ENCODE data around the gene GPR37. TPM values are rescaled to one million over a fixed set of nuclear protein-coding genes. Genes with fewer than 3 reads are reported as not detected.

Gene GPR37
- total RNA-seq, 1 donor: under 0.01 TPM

DNA sequence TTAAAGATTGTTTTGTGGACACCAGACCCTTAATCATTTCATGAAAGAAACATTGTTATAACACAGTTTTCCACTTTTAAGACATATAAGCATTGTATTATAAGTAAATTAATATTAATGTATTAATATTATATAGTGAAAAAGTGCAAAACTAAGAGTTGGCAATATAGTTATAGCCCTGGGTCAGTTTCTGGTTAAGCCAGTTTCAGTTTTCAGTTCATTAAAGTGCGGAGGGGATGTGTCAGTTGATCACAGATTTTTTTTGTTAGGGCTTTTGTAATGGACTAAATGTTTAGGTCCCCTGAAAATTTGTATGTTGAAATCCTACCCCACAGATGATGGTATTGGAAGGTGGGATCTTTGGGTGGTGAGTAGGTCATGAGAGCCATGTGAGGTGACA, 45.7 kb upstream of the GPR37 start:
- Histone ChIP-seq H3K9me3 (ENCODE audit: low read depth, low read length) (no peaks in the 10 kb centered on the region), H3K4me3 (ENCODE audit: insufficient read depth, low read length) (no peak overlapping the region), H4K20me1 (ENCODE audit: insufficient read depth, low read length) (no peaks in the 10 kb centered on the region), H3K4me1 (ENCODE audit: insufficient read depth, low read length) (no peaks in the 10 kb centered on the region), H3K79me2 (ENCODE audit: insufficient read depth, low read length) (no peaks in the 10 kb centered on the region), H3K4me2 (ENCODE audit: insufficient read depth, low read length) (no peak overlapping the region), H3K27me3 (ENCODE audit: insufficient read depth, low read length) (peaks cover 3% of the 10 kb centered on the region), H2AFZ (ENCODE audit: low read length) (no peak overlapping the region), H3K27ac (ENCODE audit: low read depth, low read length) (no peak overlapping the region), H3K36me3 (ENCODE audit: insufficient read depth, low read length) (no peaks in the 10 kb centered on the region)
- no peak for DNase-seq (ENCODE audit: insufficient read length, low spot score, missing footprints)
- TF ChIP-seq, protein P1, sequence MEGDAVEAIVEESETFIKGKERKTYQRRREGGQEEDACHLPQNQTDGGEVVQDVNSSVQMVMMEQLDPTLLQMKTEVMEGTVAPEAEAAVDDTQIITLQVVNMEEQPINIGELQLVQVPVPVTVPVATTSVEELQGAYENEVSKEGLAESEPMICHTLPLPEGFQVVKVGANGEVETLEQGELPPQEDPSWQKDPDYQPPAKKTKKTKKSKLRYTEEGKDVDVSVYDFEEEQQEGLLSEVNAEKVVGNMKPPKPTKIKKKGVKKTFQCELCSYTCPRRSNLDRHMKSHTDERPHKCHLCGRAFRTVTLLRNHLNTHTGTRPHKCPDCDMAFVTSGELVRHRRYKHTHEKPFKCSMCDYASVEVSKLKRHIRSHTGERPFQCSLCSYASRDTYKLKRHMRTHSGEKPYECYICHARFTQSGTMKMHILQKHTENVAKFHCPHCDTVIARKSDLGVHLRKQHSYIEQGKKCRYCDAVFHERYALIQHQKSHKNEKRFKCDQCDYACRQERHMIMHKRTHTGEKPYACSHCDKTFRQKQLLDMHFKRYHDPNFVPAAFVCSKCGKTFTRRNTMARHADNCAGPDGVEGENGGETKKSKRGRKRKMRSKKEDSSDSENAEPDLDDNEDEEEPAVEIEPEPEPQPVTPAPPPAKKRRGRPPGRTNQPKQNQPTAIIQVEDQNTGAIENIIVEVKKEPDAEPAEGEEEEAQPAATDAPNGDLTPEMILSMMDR (IDR thresholded peaks at IDR 0.05; ENCODE audit: extremely low read depth, low read depth, low read length): no peak

DNA sequence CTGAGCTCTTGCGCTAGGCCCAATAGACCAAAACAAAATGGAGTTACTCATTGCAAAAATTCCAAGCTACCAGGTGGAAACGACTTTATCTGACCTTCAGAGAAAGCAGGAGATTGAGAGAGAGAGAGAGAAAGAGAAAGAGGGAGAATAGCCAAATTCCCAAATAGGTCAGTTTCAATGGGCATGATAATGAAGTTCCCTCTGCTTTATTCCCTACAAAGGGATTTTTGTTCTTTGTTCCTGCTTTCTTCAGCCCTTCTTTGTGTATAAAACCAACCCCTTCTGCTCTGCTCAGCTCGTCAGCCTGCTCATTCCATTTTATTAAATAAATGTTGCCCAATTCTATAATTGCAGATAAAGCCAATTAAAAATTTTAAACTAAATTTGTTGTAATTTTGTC, 45.0 kb upstream of the GPR37 start:
- Histone ChIP-seq H3K4me2 (ENCODE audit: insufficient read depth, low read length) (no peak overlapping the region), H3K4me3 (ENCODE audit: insufficient read depth, low read length) (no peak overlapping the region), H3K9me3 (ENCODE audit: low read depth, low read length) (no peaks in the 10 kb centered on the region), H3K27ac (ENCODE audit: low read depth, low read length) (no peak overlapping the region), H3K36me3 (ENCODE audit: insufficient read depth, low read length) (no peaks in the 10 kb centered on the region), H2AFZ (ENCODE audit: low read length) (no peak overlapping the region), H3K4me1 (ENCODE audit: insufficient read depth, low read length) (no peaks in the 10 kb centered on the region), H3K79me2 (ENCODE audit: insufficient read depth, low read length) (no peaks in the 10 kb centered on the region), H4K20me1 (ENCODE audit: insufficient read depth, low read length) (no peaks in the 10 kb centered on the region), H3K27me3 (ENCODE audit: insufficient read depth, low read length) (peaks cover 3% of the 10 kb centered on the region)
- TF ChIP-seq, protein P1 (IDR thresholded peaks at IDR 0.05; ENCODE audit: extremely low read depth, low read depth, low read length): no peak
- DNase-seq (ENCODE audit: insufficient read length, low spot score, missing footprints): no peak

- H2AFZ ChIP-seq (ENCODE audit: low read length): no peak overlapping the region
- no peak for DNase-seq (ENCODE audit: insufficient read length, low spot score, missing footprints)
- no peaks in the 10 kb centered on the region for H3K79me2 ChIP-seq (ENCODE audit: insufficient read depth, low read length)
- H3K4me3 ChIP-seq (ENCODE audit: insufficient read depth, low read length): no peak overlapping the region
- no peaks in the 10 kb centered on the region for H3K36me3 ChIP-seq (ENCODE audit: insufficient read depth, low read length)
- no peaks in the 10 kb centered on the region for H3K4me1 ChIP-seq (ENCODE audit: insufficient read depth, low read length)
- H3K9me3 ChIP-seq (ENCODE audit: low read depth, low read length): no peaks in the 10 kb centered on the region
- H3K27ac ChIP-seq (ENCODE audit: low read depth, low read length): no peak overlapping the region
- H4K20me1 ChIP-seq (ENCODE audit: insufficient read depth, low read length): no peaks in the 10 kb centered on the region
- peaks cover 3% of the 10 kb centered on the region for H3K27me3 ChIP-seq (ENCODE audit: insufficient read depth, low read length)
- TF ChIP-seq, protein P1 (IDR thresholded peaks at IDR 0.05; ENCODE audit: extremely low read depth, low read depth, low read length): no peak
- H3K4me2 ChIP-seq (ENCODE audit: insufficient read depth, low read length): no peak overlapping the region
Measured at GRCh38 chr7:124808206-124808605, 42.6 kb upstream of the GPR37 start.

- TF ChIP-seq, protein P1 (IDR thresholded peaks at IDR 0.05; ENCODE audit: extremely low read depth, low read depth, low read length): no peak
- Histone ChIP-seq H3K36me3 (ENCODE audit: insufficient read depth, low read length) (no peaks in the 10 kb centered on the region), H3K4me3 (ENCODE audit: insufficient read depth, low read length) (no peak overlapping the region), H3K4me1 (ENCODE audit: insufficient read depth, low read length) (no peaks in the 10 kb centered on the region), H3K27ac (ENCODE audit: low read depth, low read length) (no peak overlapping the region), H4K20me1 (ENCODE audit: insufficient read depth, low read length) (no peaks in the 10 kb centered on the region), H3K9me3 (ENCODE audit: low read depth, low read length) (no peaks in the 10 kb centered on the region), H3K27me3 (ENCODE audit: insufficient read depth, low read length) (no peaks in the 10 kb centered on the region), H3K79me2 (ENCODE audit: insufficient read depth, low read length) (no peaks in the 10 kb centered on the region), H2AFZ (ENCODE audit: low read length) (no peak overlapping the region), H3K4me2 (ENCODE audit: insufficient read depth, low read length) (no peak overlapping the region)
- DNase-seq (ENCODE audit: insufficient read length, low spot score, missing footprints): no peak
Measured at GRCh38 chr7:124801330-124801895, 35.8 kb upstream of the GPR37 start.
